ENCODE data around the gene CLPTM1L. TPM values are rescaled to one million over a fixed set of nuclear protein-coding genes. Genes with fewer than 3 reads are reported as not detected.

CLPTM1L gene
- total RNA-seq, 2 experiments from 2014 or later, result 122 to 123 TPM

DNA sequence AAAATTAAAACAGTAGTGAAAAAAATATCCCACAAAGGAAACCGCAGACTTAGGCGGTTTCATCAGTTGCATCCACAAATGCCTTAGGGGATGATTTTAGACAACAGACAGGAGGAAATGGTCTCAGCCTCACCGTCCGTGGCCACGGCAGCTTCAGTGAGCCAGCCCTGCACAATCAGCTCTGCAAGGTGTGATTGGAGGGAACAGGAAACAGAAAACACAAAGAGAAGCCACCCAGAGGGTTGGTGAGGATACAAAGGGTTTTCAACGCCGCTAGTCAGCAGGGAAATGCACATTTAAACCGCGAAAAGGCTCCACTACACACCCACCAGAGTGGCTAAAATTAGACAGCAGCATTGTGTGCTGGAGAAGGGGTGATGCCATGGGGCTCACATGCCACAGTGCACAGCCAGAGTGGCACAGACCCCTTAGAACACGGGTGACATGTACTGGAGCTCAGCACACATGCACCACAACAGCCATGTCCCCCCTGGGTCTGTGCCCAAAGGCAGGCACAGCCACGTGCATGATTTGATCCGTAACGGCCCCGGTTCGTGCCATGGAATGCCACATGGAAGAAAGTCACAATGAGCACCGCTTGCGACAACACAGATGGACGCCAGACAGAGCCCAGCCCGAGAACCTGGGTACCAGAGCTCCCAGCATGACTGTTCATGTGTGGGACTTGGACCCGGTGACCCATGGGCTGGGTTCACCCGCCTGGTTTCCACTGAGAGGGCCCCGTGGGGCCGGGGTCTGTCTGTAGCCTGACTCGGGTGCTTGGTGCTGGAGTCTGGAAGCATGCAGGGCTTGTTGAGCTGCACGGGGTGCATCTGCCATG, 31.7 kb downstream of the CLPTM1L start:
- H3K27me3 Mint-ChIP-seq, result peaks cover 3% of the 10 kb centered on the region
- DNase-seq, result peak; percentile 75
- ChIA-PET CTCF (interaction anchor here (1.0 to 1.3 kb wide), 3 partner anchors 10 to 67 kb away, joined by 3 read pairs; no protein-coding TSS in a partner anchor), POLR2A (interaction anchor here (0.7 kb wide), 1 partner anchor 10 kb away, joined by 3 read pairs; no protein-coding TSS in a partner anchor)
- H3K36me3 Mint-ChIP-seq (ENCODE audit: low read depth), result peaks cover 34% of the 10 kb centered on the region
- peaks cover 18% of the 10 kb centered on the region for H3K9me3 Mint-ChIP-seq
- peak overlapping the region; percentile 42 for H3K4me3 Mint-ChIP-seq
- H3K27ac Mint-ChIP-seq, result peak overlapping the region; percentile 96
- H3K4me1 Mint-ChIP-seq, result peaks cover 84% of the 10 kb centered on the region

DNA sequence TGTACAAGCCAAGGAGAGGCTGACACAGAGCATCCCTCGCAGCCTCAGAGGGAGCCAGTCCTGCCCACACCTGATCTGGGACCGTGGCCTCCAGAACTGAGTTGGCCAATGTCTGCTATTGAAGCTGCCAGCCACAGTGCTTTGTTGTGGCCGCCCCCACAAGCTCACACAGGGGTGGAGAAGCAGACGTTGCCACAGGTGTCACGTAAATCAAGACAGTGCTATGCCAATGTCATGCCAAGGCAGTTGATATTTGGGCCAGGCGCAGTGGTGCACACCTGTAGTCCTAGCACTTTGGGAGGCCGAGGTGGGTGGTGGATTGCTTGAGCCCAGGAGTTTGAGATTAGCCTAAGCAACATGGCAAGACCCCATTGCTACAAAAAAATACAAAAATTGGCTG, 32.7 kb downstream of the CLPTM1L start:
- Mint-ChIP-seq H3K27me3 (peaks cover 3% of the 10 kb centered on the region), H3K4me3 (no peak overlapping the region), H3K27ac (peak overlapping the region; percentile 96), H3K36me3 (ENCODE audit: low read depth) (peaks cover 24% of the 10 kb centered on the region), H3K9me3 (peaks cover 18% of the 10 kb centered on the region), H3K4me1 (peaks cover 78% of the 10 kb centered on the region)
- CTCF ChIA-PET, result interaction anchor here (1.0 to 1.3 kb wide), 2 partner anchors 9 to 68 kb away, joined by 3 read pairs; no protein-coding TSS in a partner anchor
- POLR2A ChIA-PET, result no interaction called here
- DNase-seq, result peak; percentile 45

DNA sequence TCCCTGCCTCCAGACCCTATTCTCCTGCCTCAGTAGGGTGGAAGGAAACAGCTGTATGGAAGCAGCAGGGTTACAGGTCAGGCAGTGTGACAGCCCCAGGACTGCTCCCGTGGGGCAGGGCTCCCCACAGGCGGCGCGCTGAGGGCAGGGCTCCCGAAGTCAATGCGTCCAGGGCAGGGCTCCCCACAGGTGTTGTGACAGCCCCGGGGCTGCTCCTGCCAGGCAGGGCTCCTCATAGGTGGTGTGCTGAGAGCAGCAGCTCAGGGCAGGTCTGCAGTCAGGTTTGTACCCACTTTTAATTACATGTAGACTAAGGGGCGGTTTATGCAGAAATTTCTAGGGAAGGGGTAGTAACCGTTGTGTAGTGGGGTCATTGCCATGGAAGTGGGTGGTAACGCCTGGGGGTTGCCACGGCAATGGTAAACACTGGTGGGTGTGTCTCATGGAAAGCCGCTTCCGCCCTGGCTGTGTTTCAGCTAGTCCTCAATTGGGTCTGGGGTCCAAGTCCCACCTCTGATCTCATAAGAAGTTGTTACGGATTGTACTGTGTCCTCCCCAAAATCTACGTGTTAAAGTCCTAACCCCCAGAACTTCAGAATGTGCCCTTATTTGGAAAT, 33.4 kb downstream of the CLPTM1L start:
- DNase-seq, result peak; percentile 5
- Mint-ChIP-seq H3K4me3 (no peak overlapping the region), H3K27me3 (peaks cover 3% of the 10 kb centered on the region), H3K36me3 (ENCODE audit: low read depth) (peaks cover 19% of the 10 kb centered on the region), H3K9me3 (peaks cover 18% of the 10 kb centered on the region), H3K4me1 (peaks cover 72% of the 10 kb centered on the region), H3K27ac (peak overlapping the region; percentile 96)
- POLR2A ChIA-PET, result no interaction called here
- CTCF ChIA-PET, result interaction anchor here (1.6 kb wide), 1 partner anchor 14 kb away, joined by 3 read pairs; no protein-coding TSS in a partner anchor

DNA sequence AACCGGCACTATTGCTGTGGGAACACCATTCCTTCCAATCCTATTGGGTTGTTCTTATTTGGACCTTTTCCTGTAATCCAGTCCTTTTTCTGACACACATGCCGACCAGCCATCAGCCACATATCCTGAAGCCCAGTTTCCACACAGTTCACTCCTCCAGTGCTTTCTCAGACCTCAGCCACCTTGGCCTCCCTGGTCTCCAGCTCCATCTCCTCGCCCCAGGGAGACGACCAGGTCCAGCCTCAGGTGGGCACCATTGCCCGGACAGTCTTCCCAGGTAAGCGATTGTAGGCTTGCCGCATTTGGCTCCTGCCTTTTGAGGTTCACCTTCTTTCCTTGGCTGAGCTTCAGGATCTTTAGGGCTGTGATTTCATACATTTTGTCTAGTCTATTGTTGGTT, 34.8 kb downstream of the CLPTM1L start:
- ChIA-PET POLR2A (no interaction called here), CTCF (interaction anchor here (1.6 kb wide), 1 partner anchor 33 kb away, joined by 5 read pairs; no protein-coding TSS in a partner anchor)
- peaks cover 4% of the 10 kb centered on the region for H3K27me3 Mint-ChIP-seq
- no peak for DNase-seq
- peaks cover 16% of the 10 kb centered on the region for H3K36me3 Mint-ChIP-seq (ENCODE audit: low read depth)
- no peak overlapping the region for H3K27ac Mint-ChIP-seq
- no peak overlapping the region for H3K4me3 Mint-ChIP-seq
- H3K9me3 Mint-ChIP-seq, result peaks cover 18% of the 10 kb centered on the region
- H3K4me1 Mint-ChIP-seq, result peaks cover 58% of the 10 kb centered on the region

DNA sequence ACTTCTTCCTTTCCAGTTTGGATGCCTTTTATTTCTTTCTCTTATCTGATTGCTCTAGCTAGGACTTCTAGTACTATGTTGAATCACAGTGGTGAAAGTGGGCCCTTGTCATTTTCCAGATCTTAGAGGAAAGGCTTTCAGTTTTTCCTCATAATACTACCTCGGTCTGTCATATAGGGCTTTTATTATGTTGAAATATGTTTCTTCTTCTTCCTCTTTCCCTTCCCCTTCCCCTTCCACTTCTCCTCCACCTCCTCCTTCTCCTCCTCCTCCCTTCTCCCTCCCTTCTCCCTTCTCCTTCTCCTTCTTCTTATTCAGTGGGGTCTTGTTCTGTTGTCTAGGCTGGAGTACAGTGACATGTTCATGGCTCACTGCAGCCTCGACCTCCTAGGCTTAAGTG, 40.9 kb downstream of the CLPTM1L start:
- Mint-ChIP-seq H3K27me3 (peaks cover 29% of the 10 kb centered on the region), H3K4me3 (no peak overlapping the region), H3K4me1 (peaks cover 11% of the 10 kb centered on the region), H3K36me3 (ENCODE audit: low read depth) (peaks cover 1% of the 10 kb centered on the region), H3K9me3 (no peaks in the 10 kb centered on the region), H3K27ac (no peak overlapping the region)
- DNase-seq, result no peak
- ChIA-PET POLR2A (no interaction called here), CTCF (interaction anchor here (1.1 kb wide), 1 partner anchor 13 kb away, joined by 3 read pairs; no protein-coding TSS in a partner anchor)

DNA sequence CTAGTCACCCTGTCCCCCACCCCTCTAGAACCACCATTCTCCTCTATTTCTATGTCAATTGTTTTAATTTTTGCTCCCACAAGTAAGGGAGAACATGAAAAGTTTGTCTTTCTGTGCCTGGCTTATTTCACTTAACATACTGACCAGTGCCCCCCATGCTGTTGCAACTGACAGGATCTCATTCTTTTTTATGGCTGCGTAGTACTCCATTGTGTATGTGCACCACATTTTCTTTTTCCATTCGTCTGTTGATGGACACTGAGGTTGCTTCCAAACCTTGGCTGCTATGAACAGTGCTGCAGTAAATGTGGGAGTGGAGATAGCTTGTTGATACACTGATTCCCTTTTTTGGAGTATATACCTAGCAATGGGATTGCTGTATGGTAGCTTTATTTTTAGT, 42.6 kb downstream of the CLPTM1L start:
- no peak for DNase-seq
- Mint-ChIP-seq H3K36me3 (ENCODE audit: low read depth) (no peaks in the 10 kb centered on the region), H3K9me3 (no peaks in the 10 kb centered on the region), H3K27me3 (peaks cover 29% of the 10 kb centered on the region), H3K4me3 (no peak overlapping the region), H3K4me1 (peaks cover 3% of the 10 kb centered on the region), H3K27ac (no peak overlapping the region)
- CTCF ChIA-PET, result no interaction called here
- POLR2A ChIA-PET, result no interaction called here

DNA sequence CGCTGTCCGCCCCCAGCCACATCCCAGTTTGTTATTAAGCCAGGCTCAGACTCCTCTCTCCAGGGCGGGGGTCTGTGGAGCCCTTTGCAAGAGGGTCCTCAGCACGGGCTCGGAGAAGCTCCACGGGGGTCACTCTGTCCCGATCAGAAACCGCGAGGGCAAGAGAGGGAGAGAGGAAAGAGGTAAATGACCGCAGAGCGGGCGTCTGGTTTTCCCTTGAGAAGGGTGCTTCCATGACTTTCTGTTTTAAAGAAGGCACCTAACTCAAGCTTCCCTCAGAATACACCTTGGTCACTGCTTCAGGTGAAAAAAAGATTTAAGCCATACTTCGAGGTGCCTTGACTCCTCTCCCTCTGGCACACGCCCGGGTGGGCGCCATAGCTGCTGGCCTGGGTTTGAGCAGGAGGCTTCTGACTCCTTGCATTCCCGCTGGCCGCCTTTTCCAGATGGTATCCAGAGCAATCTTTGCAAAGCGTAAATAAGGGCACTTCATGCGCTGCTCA, 44.3 kb downstream of the CLPTM1L start:
- Mint-ChIP-seq H3K36me3 (ENCODE audit: low read depth) (no peaks in the 10 kb centered on the region), H3K27ac (no peak overlapping the region), H3K27me3 (peaks cover 29% of the 10 kb centered on the region), H3K9me3 (no peaks in the 10 kb centered on the region), H3K4me3 (no peak overlapping the region), H3K4me1 (peaks cover 5% of the 10 kb centered on the region)
- ChIA-PET POLR2A (interaction anchor here (0.5 kb wide), 1 partner anchor 408 kb away, joined by 3 read pairs; the partner anchor contains the start of genes BRD9 and TRIP13), CTCF (no interaction called here)
- no peak for DNase-seq

DNA sequence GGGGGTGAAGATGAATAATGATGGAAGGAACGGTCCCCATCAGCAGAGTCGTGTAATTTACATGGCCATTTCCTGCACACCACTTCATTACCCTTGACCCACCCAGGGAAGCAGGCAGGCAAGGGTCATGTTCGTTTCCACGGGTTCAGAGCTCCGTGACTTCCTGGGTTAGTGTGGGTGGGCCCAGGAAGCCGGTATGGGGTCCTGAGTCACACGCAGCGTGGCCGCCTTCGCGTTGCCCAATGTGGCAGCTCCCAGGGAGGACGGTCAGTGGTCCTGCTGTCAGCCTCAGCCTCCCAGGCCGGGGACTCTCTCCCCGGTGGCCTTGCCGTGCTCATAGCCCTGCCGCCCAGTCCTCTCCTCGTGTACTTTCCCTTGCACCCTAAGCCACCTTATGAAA, 44.9 kb downstream of the CLPTM1L start:
- no peaks in the 10 kb centered on the region for H3K36me3 Mint-ChIP-seq (ENCODE audit: low read depth)
- POLR2A ChIA-PET, result interaction anchor here (0.5 kb wide), 1 partner anchor 407 kb away, joined by 3 read pairs; the partner anchor contains the start of genes BRD9 and TRIP13
- H3K4me3 Mint-ChIP-seq, result no peak overlapping the region
- H3K4me1 Mint-ChIP-seq, result peaks cover 5% of the 10 kb centered on the region
- DNase-seq, result no peak
- CTCF ChIA-PET, result no interaction called here
- no peaks in the 10 kb centered on the region for H3K9me3 Mint-ChIP-seq
- H3K27me3 Mint-ChIP-seq, result peaks cover 28% of the 10 kb centered on the region
- H3K27ac Mint-ChIP-seq, result no peak overlapping the region

DNA sequence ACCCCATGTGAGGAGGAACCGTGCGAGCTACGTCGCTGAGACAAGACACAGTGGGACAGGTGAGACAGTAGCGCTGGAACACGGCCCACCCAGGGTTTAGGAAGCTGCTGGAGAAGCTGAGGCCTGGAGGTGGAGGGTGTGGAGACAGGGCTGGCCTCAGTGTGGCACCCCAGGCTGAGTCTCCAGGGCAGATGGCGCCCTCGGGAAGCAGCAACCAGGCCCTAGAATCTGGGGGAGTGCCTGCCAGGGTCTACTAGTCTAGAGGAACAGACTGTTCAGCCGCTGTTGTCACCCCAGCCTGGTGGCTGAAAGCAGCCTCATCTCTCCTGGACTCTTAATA, 45.4 kb downstream of the CLPTM1L start:
- DNase-seq, result no peak
- peaks cover 4% of the 10 kb centered on the region for H3K4me1 Mint-ChIP-seq
- H3K4me3 Mint-ChIP-seq, result no peak overlapping the region
- H3K36me3 Mint-ChIP-seq (ENCODE audit: low read depth), result no peaks in the 10 kb centered on the region
- peaks cover 24% of the 10 kb centered on the region for H3K27me3 Mint-ChIP-seq
- ChIA-PET CTCF (no interaction called here), POLR2A (no interaction called here)
- H3K27ac Mint-ChIP-seq, result no peak overlapping the region
- no peaks in the 10 kb centered on the region for H3K9me3 Mint-ChIP-seq

DNA sequence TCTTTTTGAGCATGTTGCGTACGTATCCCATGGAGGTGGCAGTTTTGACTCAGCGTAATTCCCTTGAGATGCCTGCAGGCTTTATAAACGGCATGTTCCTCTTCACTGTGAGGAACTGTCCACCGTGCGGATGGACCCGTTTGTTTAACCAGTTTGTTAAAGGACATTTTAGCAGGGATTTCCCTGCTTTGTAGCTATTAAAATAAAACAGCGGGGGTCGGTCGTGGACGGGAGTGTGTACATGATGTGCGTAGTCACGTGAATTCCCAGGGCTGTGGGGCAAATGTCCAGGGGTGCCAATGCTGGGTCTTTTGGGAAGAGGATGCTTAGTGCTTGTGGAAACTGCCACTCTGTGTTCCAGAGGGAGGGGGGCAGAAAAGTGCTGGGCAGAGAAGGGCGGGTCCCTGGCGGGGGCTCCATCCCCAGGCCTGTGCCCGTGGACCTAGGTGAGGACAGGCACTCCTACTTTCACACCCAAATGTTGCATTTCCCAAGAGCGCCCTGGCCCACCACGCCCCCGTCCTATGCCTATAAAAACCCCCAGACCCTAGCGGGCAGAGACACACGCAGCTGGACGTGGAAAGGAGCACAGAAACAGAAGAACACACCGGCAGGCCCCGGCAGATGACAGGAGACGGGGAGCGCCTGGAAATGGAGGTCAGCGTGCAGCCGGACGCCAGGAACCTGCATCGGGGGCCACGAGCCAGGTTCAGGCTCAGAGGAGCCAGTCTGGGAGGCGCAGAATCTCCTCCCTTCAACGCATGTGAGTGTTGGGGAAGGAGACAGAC, 46.0 kb downstream of the CLPTM1L start:
- CTCF ChIA-PET, result no interaction called here
- Mint-ChIP-seq H3K4me3 (no peak overlapping the region), H3K27ac (no peak overlapping the region), H3K4me1 (peaks cover 3% of the 10 kb centered on the region), H3K9me3 (no peaks in the 10 kb centered on the region), H3K36me3 (ENCODE audit: low read depth) (no peaks in the 10 kb centered on the region), H3K27me3 (peaks cover 21% of the 10 kb centered on the region)
- no peak for DNase-seq
- POLR2A ChIA-PET, result no interaction called here

DNA sequence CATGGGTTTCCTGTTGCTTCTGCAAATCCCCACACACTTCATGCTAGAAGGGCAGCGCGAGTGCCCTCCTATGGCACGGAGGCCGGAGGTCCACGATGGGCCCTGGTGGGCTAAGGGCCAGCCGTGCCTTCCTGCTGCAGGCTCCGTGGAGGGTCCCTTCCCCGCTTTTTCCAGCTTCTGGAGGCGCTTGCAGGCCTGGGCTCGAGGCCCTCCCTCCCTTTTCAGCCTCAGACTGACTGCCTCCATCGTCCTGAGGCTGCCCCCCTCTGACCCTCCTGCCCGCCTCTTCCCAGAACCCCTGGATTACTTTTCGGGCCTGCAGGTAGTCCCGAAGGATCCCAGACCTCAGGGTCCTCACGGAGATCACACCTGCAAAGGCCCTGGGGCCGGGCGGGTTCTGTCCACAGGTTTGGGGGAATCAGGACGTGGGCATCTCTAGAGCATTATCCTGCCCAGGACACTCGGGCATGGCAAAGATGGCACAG, 46.8 kb downstream of the CLPTM1L start:
- ChIA-PET CTCF (no interaction called here), POLR2A (interaction anchor here (0.6 kb wide), 1 partner anchor 263 kb away, joined by 3 read pairs; no protein-coding TSS in a partner anchor)
- no peak for DNase-seq

DNA sequence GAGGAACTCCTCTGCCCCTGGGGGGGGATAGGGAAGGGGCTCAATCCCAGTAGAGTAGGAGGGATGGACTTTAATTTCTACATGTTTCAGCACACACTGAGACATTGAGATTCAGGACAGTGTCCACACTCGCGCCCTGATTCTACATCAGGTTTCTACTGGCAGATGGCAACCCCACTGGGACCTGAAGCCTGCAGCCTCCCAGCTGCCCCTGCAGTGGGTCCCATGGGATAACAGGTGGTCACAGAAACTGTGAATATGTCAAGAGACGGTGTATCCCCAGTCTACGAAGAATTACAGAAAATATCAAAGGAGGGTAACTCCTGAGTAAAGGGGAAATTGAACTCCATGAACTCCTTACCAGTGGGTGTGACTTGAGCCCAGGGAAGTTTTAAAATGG, 47.7 kb downstream of the CLPTM1L start:
- CTCF ChIA-PET, result no interaction called here
- Mint-ChIP-seq H3K9me3 (no peaks in the 10 kb centered on the region), H3K4me1 (peaks cover 6% of the 10 kb centered on the region), H3K27ac (no peak overlapping the region), H3K27me3 (peaks cover 6% of the 10 kb centered on the region), H3K4me3 (no peak overlapping the region), H3K36me3 (ENCODE audit: low read depth) (no peaks in the 10 kb centered on the region)
- POLR2A ChIA-PET, result no interaction called here
- DNase-seq, result no peak

More for the DNA sequence above, 46.8 kb downstream of the CLPTM1L start:
- H3K27ac Mint-ChIP-seq, result no peak overlapping the region
- H3K9me3 Mint-ChIP-seq, result no peaks in the 10 kb centered on the region
- H3K27me3 Mint-ChIP-seq, result peaks cover 14% of the 10 kb centered on the region
- H3K4me3 Mint-ChIP-seq, result no peak overlapping the region
- H3K36me3 Mint-ChIP-seq (ENCODE audit: low read depth), result no peaks in the 10 kb centered on the region
- H3K4me1 Mint-ChIP-seq, result peaks cover 6% of the 10 kb centered on the region
